Activated CD8-positive, alpha-beta memory T cell treated with anti-CD3 and anti-CD28 coated beads, Interleukin-2, amount 50 U/mL, for 24 hours (primary cell): ENCODE results near the gene PALM.
"Not testable (repeated sequence)": the region's sequence is repeated elsewhere in the genome, so short reads cannot be mapped to it uniquely, and the experiment has no call there.

Experiments used
- DNase-seq: peaks from one replicate; pipeline ENCODE4 v3.0.0-alpha.2; 2020; ENCODE audit errors: extremely low read depth

The PALM gene

DNA sequence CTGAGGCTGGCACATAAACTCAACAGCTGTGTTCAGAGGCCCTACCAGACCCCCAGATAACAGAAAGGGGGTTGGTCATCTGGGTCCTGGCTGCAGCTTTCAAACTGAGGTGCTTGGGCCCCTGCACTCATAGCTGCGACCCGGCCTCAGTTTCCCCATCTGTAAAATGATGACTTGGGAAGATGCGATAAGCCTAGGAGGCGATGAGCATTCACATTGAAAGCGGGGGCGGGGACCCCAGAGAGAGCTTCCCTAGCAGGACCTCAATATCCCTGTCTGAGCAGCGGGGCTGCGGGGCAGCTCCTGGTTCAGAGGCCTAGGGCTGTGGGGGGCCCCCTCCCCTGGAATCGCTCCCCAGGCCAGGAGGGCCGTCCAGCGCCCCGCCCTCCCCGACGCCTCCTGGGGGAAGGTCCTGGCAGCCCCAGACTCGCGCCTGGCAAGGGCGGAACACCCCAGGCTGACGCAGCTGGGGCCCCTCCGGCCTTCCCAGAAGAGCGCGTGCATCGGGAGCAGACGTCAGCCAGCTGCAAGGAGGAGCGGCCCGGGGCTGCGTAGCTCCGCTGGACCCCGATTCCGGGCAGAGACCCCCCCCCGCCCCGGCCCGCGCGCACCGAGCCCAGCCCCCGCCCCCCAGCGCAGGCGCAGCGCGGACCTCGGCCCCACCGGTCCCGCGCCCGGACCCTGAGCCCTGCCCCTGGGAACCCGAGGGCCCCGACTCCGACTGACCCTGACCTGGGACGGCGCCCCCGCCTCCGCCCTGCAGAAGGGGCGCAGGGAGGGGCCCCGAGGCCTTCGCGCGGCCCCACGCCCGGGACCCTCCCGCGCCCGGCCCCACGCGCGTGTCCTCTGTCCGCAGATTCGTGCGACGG is 29.1 kb upstream of the PALM start:
- no peak for DNase-seq

DNA sequence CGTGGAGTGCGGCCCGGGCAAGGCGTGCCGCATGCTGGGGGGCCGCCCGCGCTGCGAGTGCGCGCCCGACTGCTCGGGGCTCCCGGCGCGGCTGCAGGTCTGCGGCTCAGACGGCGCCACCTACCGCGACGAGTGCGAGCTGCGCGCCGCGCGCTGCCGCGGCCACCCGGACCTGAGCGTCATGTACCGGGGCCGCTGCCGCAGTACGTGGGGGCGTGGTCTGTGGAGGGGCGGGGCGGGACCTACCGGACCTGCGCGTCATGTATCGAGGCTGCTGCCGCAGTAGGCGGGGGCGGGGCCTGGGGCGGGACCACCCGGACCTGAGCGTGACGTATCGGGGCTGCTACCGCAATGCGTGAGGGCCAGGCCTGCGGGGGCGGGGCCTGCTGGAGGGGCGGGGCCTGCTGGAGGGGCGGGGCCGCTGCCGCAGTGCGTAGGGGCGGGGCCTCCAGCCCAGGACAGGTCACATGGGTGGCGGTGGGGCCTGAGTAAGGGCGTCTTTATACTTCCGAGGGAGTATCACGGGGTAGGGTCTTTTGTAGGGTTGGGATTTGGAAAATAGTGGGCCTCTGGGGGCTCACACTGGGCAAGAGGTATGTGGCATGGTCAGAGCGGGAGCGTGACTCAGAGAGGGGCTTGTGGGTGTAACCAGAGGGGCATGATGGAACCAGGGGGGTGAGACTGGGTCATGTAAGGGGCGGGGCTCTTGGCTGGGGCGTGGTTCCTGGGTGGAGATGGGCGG is 28.3 kb upstream of the PALM start:
- peak; percentile 98 for DNase-seq

DNA sequence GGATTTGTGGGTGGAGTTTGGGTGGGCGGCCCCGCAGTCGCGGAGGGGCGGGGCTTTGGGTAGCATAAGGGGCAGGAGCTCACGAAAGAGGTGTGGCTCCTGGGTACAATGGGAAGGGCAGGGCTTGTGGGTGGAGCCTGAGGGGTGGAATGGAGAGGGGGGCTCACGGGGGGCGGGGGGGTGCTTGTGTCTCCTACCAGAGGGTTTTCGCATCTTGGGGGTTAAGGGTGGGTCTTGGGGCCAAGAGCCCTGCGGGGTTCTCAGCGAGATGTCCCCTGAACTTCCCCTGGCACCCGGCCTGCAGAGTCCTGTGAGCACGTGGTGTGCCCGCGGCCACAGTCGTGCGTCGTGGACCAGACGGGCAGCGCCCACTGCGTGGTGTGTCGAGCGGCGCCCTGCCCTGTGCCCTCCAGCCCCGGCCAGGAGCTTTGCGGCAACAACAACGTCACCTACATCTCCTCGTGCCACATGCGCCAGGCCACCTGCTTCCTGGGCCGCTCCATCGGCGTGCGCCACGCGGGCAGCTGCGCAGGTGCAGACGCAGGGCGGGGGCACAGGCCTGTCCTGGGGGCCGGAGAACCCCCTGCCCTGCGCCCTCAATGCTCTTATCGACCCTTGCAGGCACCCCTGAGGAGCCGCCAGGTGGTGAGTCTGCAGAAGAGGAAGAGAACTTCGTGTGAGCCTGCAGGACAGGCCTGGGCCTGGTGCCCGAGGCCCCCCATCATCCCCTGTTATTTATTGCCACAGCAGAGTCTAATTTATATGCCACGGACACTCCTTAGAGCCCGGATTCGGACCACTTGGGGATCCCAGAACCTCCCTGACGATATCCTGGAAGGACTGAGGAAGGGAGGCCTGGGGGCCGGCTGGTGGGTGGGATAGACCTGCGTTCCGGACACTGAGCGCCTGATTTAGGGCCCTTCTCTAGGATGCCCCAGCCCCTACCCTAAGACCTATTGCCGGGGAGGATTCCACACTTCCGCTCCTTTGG is 27.4 kb upstream of the PALM start:
- DNase-seq: no peak

DNA sequence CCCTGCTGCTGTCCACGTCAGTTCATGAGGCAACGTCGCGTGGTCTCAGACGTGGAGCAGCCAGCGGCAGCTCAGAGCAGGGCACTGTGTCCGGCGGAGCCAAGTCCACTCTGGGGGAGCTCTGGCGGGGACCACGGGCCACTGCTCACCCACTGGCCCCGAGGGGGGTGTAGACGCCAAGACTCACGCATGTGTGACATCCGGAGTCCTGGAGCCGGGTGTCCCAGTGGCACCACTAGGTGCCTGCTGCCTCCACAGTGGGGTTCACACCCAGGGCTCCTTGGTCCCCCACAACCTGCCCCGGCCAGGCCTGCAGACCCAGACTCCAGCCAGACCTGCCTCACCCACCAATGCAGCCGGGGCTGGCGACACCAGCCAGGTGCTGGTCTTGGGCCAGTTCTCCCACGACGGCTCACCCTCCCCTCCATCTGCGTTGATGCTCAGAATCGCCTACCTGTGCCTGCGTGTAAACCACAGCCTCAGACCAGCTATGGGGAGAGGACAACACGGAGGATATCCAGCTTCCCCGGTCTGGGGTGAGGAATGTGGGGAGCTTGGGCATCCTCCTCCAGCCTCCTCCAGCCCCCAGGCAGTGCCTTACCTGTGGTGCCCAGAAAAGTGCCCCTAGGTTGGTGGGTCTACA is 25.9 kb upstream of the PALM start:
- no peak for DNase-seq

DNA sequence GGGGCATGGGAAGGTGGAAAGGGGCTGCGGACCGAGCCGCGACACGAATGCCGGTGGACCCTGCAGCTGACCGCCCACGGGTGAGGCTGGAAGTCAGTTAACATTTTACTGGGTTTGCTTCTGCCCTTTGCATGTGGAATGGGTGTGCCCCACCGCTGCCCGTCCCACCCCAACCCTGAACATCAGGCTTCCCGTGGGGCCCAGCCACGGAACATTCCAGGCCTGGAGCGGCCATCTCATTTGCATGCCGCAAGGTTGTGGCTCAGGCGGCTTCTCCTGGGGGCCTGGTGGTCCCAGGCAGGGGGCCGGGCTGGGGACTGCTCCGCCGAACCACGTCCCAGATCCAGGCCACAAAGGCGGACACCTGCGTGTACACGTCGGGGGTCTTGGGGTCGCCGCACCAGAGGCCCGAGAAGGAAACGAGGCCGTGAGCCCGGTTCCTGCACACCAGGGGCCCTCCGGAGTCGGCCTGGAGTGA is 23.2 kb upstream of the PALM start:
- no peak for DNase-seq

- no peak for DNase-seq
Observed at GRCh38 chr19:686589-687297, 22.0 kb upstream of the PALM start.

- no peak for DNase-seq
Observed at GRCh38 chr19:687569-688166, 21.1 kb upstream of the PALM start.

- no peak for DNase-seq
Observed at GRCh38 chr19:688214-688613, 20.5 kb upstream of the PALM start.

GRCh38 chr19:688992-689391 is 19.7 kb upstream of the PALM start:
- no peak for DNase-seq

- DNase-seq: no peak
Observed at GRCh38 chr19:690203-690602, 18.5 kb upstream of the PALM start.

DNA sequence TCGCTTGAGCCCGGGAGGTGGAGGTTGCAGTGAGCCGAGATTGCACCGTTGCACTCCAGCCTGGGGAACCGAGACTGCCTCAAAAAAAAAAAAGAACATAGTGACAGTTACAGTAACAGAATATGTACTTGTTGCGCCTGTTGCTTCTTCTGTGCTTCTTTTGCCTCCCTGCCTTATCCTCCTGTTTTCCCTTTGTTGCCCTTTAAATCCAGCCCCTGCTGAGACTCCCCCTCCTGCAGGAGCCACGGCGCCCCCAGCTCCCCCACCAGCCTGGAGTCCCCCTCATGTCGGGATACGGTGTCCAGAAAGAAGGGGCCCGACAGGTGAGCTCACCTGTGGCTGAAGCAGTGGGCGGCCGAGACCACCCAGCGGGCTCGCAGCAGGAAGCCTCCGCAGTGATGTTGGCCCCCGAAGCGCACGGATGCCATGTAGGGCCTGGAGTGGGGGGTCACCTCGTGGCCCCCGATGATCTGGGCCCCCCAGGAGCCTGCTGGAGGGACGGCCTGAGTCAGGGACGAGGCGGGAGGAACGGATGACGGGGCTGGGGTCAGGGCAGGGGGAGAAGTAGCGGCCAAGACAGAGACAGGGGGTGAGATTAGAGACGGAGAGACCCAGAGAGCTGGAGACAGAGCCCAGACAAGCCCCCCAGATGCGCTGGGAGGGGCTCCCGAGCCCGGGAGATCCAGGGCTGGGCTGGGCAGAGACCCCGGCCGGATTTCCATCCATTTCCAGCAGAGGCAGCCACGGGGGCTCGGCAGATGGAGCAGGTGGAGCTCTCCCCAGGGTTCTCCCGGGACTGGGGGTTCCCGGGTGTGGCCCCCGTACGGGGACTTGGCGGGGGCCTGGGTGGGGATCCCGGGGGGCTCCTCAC is 14.0 kb upstream of the PALM start:
- no peak for DNase-seq

- DNase-seq: no peak
Observed at GRCh38 chr19:695352-695949, 13.3 kb upstream of the PALM start, which contains the start of gene PRSS57. Gene PRSS57, minus strand, starts transcription at chr19:695452. Its CDS starts 22 bp downstream, at chr19:695430.

GRCh38 chr19:698529-698928 is 10.2 kb upstream of the PALM start:
- DNase-seq: not testable (repeated sequence)

GRCh38 chr19:699885-700284 is 8.8 kb upstream of the PALM start:
- DNase-seq: not testable (repeated sequence)

GRCh38 chr19:702847-703246 is 5.9 kb upstream of the PALM start:
- DNase-seq: not testable (repeated sequence)

DNA sequence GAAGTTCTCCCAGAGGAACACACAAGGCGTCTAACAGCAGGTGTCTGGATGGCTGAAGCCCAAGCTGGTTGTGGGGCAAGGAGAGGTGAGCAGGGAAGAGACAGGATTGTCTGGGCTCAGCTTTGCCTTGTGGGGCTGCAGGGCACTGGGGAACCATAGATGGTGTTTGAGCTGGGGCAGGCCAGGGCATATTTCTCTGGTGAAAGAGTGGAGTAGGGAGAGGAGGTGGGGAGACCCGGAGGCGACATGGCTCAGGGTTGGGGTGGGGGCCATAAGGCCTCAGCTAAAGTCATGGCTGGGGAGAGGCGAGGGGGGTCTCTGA is 5.4 kb upstream of the PALM start:
- no peak for DNase-seq

- DNase-seq: peak; percentile 40
Observed at GRCh38 chr19:703651-704446, 4.9 kb upstream of the PALM start.

DNA sequence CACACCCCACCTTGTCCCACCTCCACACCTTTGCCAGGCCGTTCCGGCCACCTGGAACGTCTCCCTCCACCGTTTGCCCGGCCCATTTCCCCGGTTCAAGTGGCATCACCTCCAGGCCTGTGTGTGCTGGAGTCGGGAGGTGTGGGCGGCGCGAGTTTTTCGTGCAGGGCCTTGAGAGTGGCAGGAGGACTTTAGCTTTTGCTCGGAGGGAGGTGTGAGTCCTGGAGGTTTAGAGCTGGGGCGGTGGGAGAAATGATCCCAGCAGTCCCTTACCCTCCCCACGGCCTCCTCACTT is 4.3 kb upstream of the PALM start:
- no peak for DNase-seq
